ENCODE results near the gene DGKD. TPM values are rescaled to one million over a fixed set of nuclear protein-coding genes. Genes with fewer than 3 reads are reported as not detected.

DGKD gene
- total RNA-seq, 4 donors from 2014 or later: 7.0 to 55.4 (median 10.9) TPM

- no peaks in the 10 kb centered on the region for H3K27me3 ChIP-seq
- peaks cover 12% of the 10 kb centered on the region for H3K4me1 ChIP-seq
- H3K9me3 ChIP-seq: no peaks in the 10 kb centered on the region
- H3K36me3 ChIP-seq: peaks cover 48% of the 10 kb centered on the region
- TF ChIP-seq EP300 (IDR thresholded peaks at IDR 0.05): no peak
- no peak for TF ChIP-seq CTCF (IDR thresholded peaks at IDR 0.05)
- TF ChIP-seq POLR2A (IDR thresholded peaks at IDR 0.05): no peak
- peak in 1 of 2 donors; percentile 69 for DNase-seq (ENCODE audit: low spot score in 2 of 2)
- 94% methylated on average over 45 of the region's 45 CpGs for WGBS
- no peak overlapping the region for H3K4me3 ChIP-seq
- no peak overlapping the region for H3K27ac ChIP-seq
Observed at GRCh38 chr2:233476651-233477547, 122.6 kb downstream of the DGKD start.

- DNase-seq (ENCODE audit: low spot score in 2 of 2): no peak
- Histone ChIP-seq H3K9me3 (no peaks in the 10 kb centered on the region), H3K4me1 (peaks cover 12% of the 10 kb centered on the region), H3K27ac (no peak overlapping the region), H3K27me3 (no peaks in the 10 kb centered on the region), H3K36me3 (peaks cover 51% of the 10 kb centered on the region), H3K4me3 (no peak overlapping the region)
- 93% methylated on average over 16 of the region's 29 CpGs for WGBS
- TF ChIP-seq EP300 (IDR thresholded peaks at IDR 0.05) (no peak), POLR2A (IDR thresholded peaks at IDR 0.05) (no peak), CTCF (IDR thresholded peaks at IDR 0.05) (no peak), POLR2AphosphoS5 (IDR thresholded peaks at IDR 0.05) (no peak)
Observed at GRCh38 chr2:233477548-233478433, 123.5 kb downstream of the DGKD start.

GRCh38 chr2:233479616-233480489 is 125.6 kb downstream of the DGKD start:
- no peak overlapping the region for H3K27ac ChIP-seq
- H3K4me1 ChIP-seq: peaks cover 12% of the 10 kb centered on the region
- peaks cover 64% of the 10 kb centered on the region for H3K36me3 ChIP-seq
- no peaks in the 10 kb centered on the region for H3K9me3 ChIP-seq
- DNase-seq (ENCODE audit: low spot score in 2 of 2): peak in 1 of 2 donors; percentile 49
- TF ChIP-seq EP300 (IDR thresholded peaks at IDR 0.05) (no peak), CTCF (IDR thresholded peaks at IDR 0.05) (no peak), POLR2AphosphoS5 (IDR thresholded peaks at IDR 0.05) (no peak), POLR2A (IDR thresholded peaks at IDR 0.05) (no peak)
- no peak overlapping the region for H3K4me3 ChIP-seq
- no peaks in the 10 kb centered on the region for H3K27me3 ChIP-seq
- WGBS: 86% methylated on average over 24 of the region's 27 CpGs

- no peak for TF ChIP-seq CTCF (IDR thresholded peaks at IDR 0.05)
- TF ChIP-seq EP300 (IDR thresholded peaks at IDR 0.05): no peak
- no peak for TF ChIP-seq POLR2A (IDR thresholded peaks at IDR 0.05)
- no peak for TF ChIP-seq POLR2AphosphoS5 (IDR thresholded peaks at IDR 0.05)
Observed at GRCh38 chr2:233480490-233481202, 126.4 kb downstream of the DGKD start.

More at GRCh38 chr2:233480490-233481202, 126.4 kb downstream of the DGKD start:
- peaks cover 12% of the 10 kb centered on the region for H3K4me1 ChIP-seq
- no peaks in the 10 kb centered on the region for H3K27me3 ChIP-seq
- WGBS: 61% methylated on average over 21 of the region's 21 CpGs
- peak overlapping the region; percentile 19 for H3K4me3 ChIP-seq
- peak overlapping the region; percentile 65 for H3K27ac ChIP-seq
- H3K9me3 ChIP-seq: no peaks in the 10 kb centered on the region
- DNase-seq (ENCODE audit: low spot score in 2 of 2): no peak
- peaks cover 68% of the 10 kb centered on the region for H3K36me3 ChIP-seq

All from suprapubic skin (tissue), 4 donors.